Parathyroid adenoma (tissue), 2 donors: ENCODE results near the gene PLEKHA6.

Source experiments
- H2AFZ ChIP-seq: fragments of 300-600 bp; sonication (generic); one replicate; pipeline ENCODE4 v1.7.0; 2017; ENCODE audit warnings: antibody characterized with exemption, mild to moderate bottlenecking
- H3K27ac ChIP-seq: fragments of 300-600 bp; sonication (generic); one replicate; pipeline ENCODE4 v1.7.0; 2017
- H3K27me3 ChIP-seq: fragments of 300-600 bp; sonication (generic); one replicate; pipeline ENCODE4 v1.7.0; 2017; ENCODE audit warnings: low read length; ENCODE audit not compliant: control insufficient read depth, insufficient read depth
- H3K36me3 ChIP-seq: fragments of 300-600 bp; sonication (generic); one replicate; pipeline ENCODE4 v1.7.0; 2017; ENCODE audit warnings: low read length; ENCODE audit not compliant: control insufficient read depth, insufficient read depth
- H3K4me1 ChIP-seq: fragments of 300-600 bp; sonication (generic); one replicate; pipeline ENCODE4 v1.7.0; 2017; ENCODE audit warnings: control low read depth
- H3K4me2 ChIP-seq: fragments of 300-600 bp; sonication (generic); one replicate; pipeline ENCODE4 v1.7.0; 2017; ENCODE audit warnings: low read length
- H3K4me3 ChIP-seq: fragments of 300-600 bp; sonication (generic); one replicate; pipeline ENCODE4 v1.7.0; 2017; ENCODE audit warnings: low read depth, low read length
- H3K79me2 ChIP-seq: fragments of 300-600 bp; sonication (generic); one replicate; pipeline ENCODE4 v1.7.0; 2017; ENCODE audit warnings: control low read depth
- H3K9ac ChIP-seq: fragments of 300-600 bp; sonication (generic); one replicate; pipeline ENCODE4 v1.7.0; 2017; ENCODE audit warnings: mild to moderate bottlenecking
- H3K9me3 ChIP-seq: fragments of 300-600 bp; sonication (generic); one replicate; pipeline ENCODE4 v1.7.0; 2017; ENCODE audit warnings: low read length; ENCODE audit not compliant: control insufficient read depth
- CTCF ChIP-seq: fragments of 300-600 bp; sonication (generic); IDR thresholded peaks from one replicate; pipeline ENCODE4 v1.7.0; 2017; ENCODE audit warnings: antibody characterized with exemption, mild to moderate bottlenecking
- donor health status: primary hyperparathyroidism.

PLEKHA6 gene

GRCh38 chr1:204251926-204252689 is 107.6 kb downstream of the PLEKHA6 start:
- H3K27ac ChIP-seq = no peak overlapping the region
- no peaks in the 10 kb centered on the region for H3K9me3 ChIP-seq
- H3K4me2 ChIP-seq = no peak overlapping the region
- H2AFZ ChIP-seq = no peak overlapping the region
- H3K4me3 ChIP-seq = no peak overlapping the region
- no peaks in the 10 kb centered on the region for H3K27me3 ChIP-seq
- TF ChIP-seq CTCF = no peak
- H3K4me1 ChIP-seq = no peaks in the 10 kb centered on the region
- H3K9ac ChIP-seq = no peak overlapping the region
- no peaks in the 10 kb centered on the region for H3K36me3 ChIP-seq
- no peaks in the 10 kb centered on the region for H3K79me2 ChIP-seq

- Histone ChIP-seq H3K79me2 (no peaks in the 10 kb centered on the region), H3K27me3 (no peaks in the 10 kb centered on the region), H3K4me2 (no peak overlapping the region), H3K36me3 (no peaks in the 10 kb centered on the region), H3K9me3 (no peaks in the 10 kb centered on the region), H3K4me1 (no peaks in the 10 kb centered on the region), H3K27ac (no peak overlapping the region), H3K9ac (no peak overlapping the region), H3K4me3 (no peak overlapping the region), H2AFZ (no peak overlapping the region)
- TF ChIP-seq CTCF = no peak
Observed at GRCh38 chr1:204251286-204251685, 108.4 kb downstream of the PLEKHA6 start.

GRCh38 chr1:204250428-204251030 is 109.2 kb downstream of the PLEKHA6 start:
- H3K36me3 ChIP-seq = no peaks in the 10 kb centered on the region
- no peaks in the 10 kb centered on the region for H3K9me3 ChIP-seq
- no peak for TF ChIP-seq CTCF

GRCh38 chr1:204249736-204250427 is 109.8 kb downstream of the PLEKHA6 start:
- Histone ChIP-seq H3K36me3 (no peaks in the 10 kb centered on the region), H3K27me3 (no peaks in the 10 kb centered on the region), H3K4me3 (no peak overlapping the region), H3K4me2 (no peak overlapping the region), H2AFZ (no peak overlapping the region), H3K9me3 (no peaks in the 10 kb centered on the region), H3K4me1 (no peaks in the 10 kb centered on the region), H3K27ac (no peak overlapping the region), H3K9ac (no peak overlapping the region), H3K79me2 (no peaks in the 10 kb centered on the region)
- TF ChIP-seq CTCF = no peak

More at GRCh38 chr1:204250428-204251030, 109.2 kb downstream of the PLEKHA6 start:
- Histone ChIP-seq H3K9ac (no peak overlapping the region), H3K27me3 (no peaks in the 10 kb centered on the region), H3K79me2 (no peaks in the 10 kb centered on the region), H3K27ac (no peak overlapping the region), H2AFZ (no peak overlapping the region), H3K4me1 (no peaks in the 10 kb centered on the region), H3K4me3 (no peak overlapping the region), H3K4me2 (no peak overlapping the region)
